HCT116 (cell line): ENCODE results near the gene RGS18. TPM values are rescaled to one million over a fixed set of nuclear protein-coding genes. Genes with fewer than 3 reads are reported as not detected.
A peak's percentile ranks its signal among the peaks of the same experiment; 100 is the strongest.

Source experiments
- ATAC-seq: fragments of 200-7000 bp; cut with Tn5 transposase; 2 replicates; pipeline ENCODE4 v1.9.1; 2020; ENCODE audit warnings: mild to moderate bottlenecking, moderate library complexity
- BruUV-seq: library from RNA; stranded (reverse); fragments of 400-500 nt; replicated peaks from 2 replicates; lab custom pipeline; 2021; lab: Mats Ljungman, UMichigan
- CTCF ChIA-PET: fragments of 300-600 bp; sonication (Branson Sonifier 250); formaldehyde crosslinking; loops from one replicate; lab custom pipeline; 2021; ENCODE audit warnings: antibody characterized with exemption; lab: Charles Lee
- POLR2A ChIA-PET: fragments of 300-600, 350-600 bp; sonication (Branson Sonifier 250); formaldehyde crosslinking; loops from one replicate; lab custom pipeline; 2021; ENCODE audit warnings: antibody characterized with exemption; lab: Charles Lee
- RAD21 ChIA-PET, 2 experiments: fragments of 300-600 bp; sonication (Branson Sonifier 250); formaldehyde crosslinking; loops; one replicate each; lab custom pipeline; 2023; ENCODE audit warnings: low total read pairs in 2 of 2; ENCODE audit not compliant: uncharacterized antibody in 2 of 2, unreplicated experiment in 2 of 2, low non-redundant PET in 1 of 2; lab: Charles Lee
- DNase-seq: peaks from one replicate; pipeline ENCODE4 v3.0.0-alpha.2; 2010; ENCODE audit warnings: low read depth, low spot score
- H2AFZ ChIP-seq: fragments of 200-600 bp; shearing (Covaris generic), sonication (generic); 2 replicates; pipeline ENCODE4 v1.6.1; 2017; ENCODE audit warnings: low read depth, mixed run types, mixed read lengths, antibody characterized with exemption, low read length; ENCODE audit not compliant: poor library complexity, severe bottlenecking
- H3K27ac ChIP-seq: 2 replicates; pipeline ENCODE4 v1.5.1; 2012; ENCODE audit warnings: low read depth, low read length
- H3K27me3 ChIP-seq: fragments of 200-600 bp; sonication (generic); 2 replicates; pipeline ENCODE4 v1.6.1; 2016; ENCODE audit warnings: mixed run types, low read length, mixed read lengths; ENCODE audit not compliant: insufficient read depth
- H3K36me3 ChIP-seq, 2 experiments: fragments of 200-500 bp in 1 of 2; fragments of 200-600 bp in 1 of 2; sonication (Bioruptor generic) in 1 of 2; sonication (generic) in 1 of 2; 2 replicates each; pipeline versions ENCODE4 v1.5.1 to v1.6.1; 2014 to 2016; ENCODE audit warnings: low read length in 2 of 2, inconsistent platforms in 1 of 2, mixed read lengths in 1 of 2, mixed run types in 1 of 2; ENCODE audit not compliant: insufficient read depth in 2 of 2, control insufficient read depth in 1 of 2
- H3K4me1 ChIP-seq, 2 experiments: fragments of 200-600 bp in 1 of 2; sonication (generic) in 1 of 2; 2 replicates each; pipeline versions ENCODE4 v1.5.1 to v1.6.1; 2012 to 2017; ENCODE audit warnings: low read length in 2 of 2, inconsistent platforms in 1 of 2, mild to moderate bottlenecking in 1 of 2, mixed read lengths in 1 of 2, mixed run types in 1 of 2, moderate library complexity in 1 of 2; ENCODE audit not compliant: insufficient read depth in 2 of 2, control insufficient read depth in 1 of 2
- H3K4me2 ChIP-seq: fragments of 200-600 bp; sonication (generic); 2 replicates; pipeline ENCODE4 v1.6.1; 2017; ENCODE audit warnings: mixed run types, low read length, mixed read lengths
- H3K4me3 ChIP-seq, 2 experiments: fragments of 200-600 bp in 1 of 2; sonication (generic) in 1 of 2; replicated peaks in 1 of 2; 2 replicates each; pipeline ENCODE4 v1.5.1; 2011 to 2016; ENCODE audit warnings: low read length in 2 of 2, control low read depth in 1 of 2, low read depth in 1 of 2, mild to moderate bottlenecking in 1 of 2, mixed read lengths in 1 of 2, mixed run types in 1 of 2
- H3K79me2 ChIP-seq: fragments of 200-600 bp; sonication (generic); 2 replicates; pipeline ENCODE4 v1.6.1; 2017; ENCODE audit warnings: mild to moderate bottlenecking, mixed run types, low read length, moderate library complexity, mixed read lengths; ENCODE audit not compliant: insufficient read depth
- H3K9ac ChIP-seq: fragments of 200-600 bp; sonication (generic); 2 replicates; pipeline ENCODE4 v1.6.1; 2016; ENCODE audit warnings: low read length, mixed read lengths
- H3K9me2 ChIP-seq: fragments of 200-600 bp; sonication (generic), shearing (Covaris generic); 2 replicates; pipeline ENCODE4 v1.6.1; 2017; ENCODE audit warnings: mixed run types, mild to moderate bottlenecking, moderate library complexity; ENCODE audit not compliant: insufficient read depth
- H3K9me3 ChIP-seq, 2 experiments: fragments of 200-500 bp in 1 of 2; fragments of 200-600 bp in 1 of 2; sonication (Bioruptor generic) in 1 of 2; sonication (generic) in 1 of 2; 2 replicates each; pipeline ENCODE4 v1.6.1; 2014 to 2017; ENCODE audit warnings: low read length in 2 of 2, mixed read lengths in 2 of 2, inconsistent platforms in 1 of 2, low read depth in 1 of 2, mild to moderate bottlenecking in 1 of 2, mixed run types in 1 of 2, moderate library complexity in 1 of 2; ENCODE audit not compliant: control insufficient read depth in 1 of 2, insufficient read depth in 1 of 2
- H4K20me1 ChIP-seq: fragments of 200-600 bp; sonication (generic), shearing (Covaris generic); 2 replicates; pipeline ENCODE4 v1.6.1; 2017; ENCODE audit warnings: mixed run types, mild to moderate bottlenecking, moderate library complexity; ENCODE audit not compliant: insufficient read depth
- CBX3 ChIP-seq: IDR thresholded peaks from 2 replicates; pipeline ENCODE4 v1.6.1; 2012; ENCODE audit warnings: low read depth
- CEBPB ChIP-seq: IDR thresholded peaks from 2 replicates; pipeline ENCODE4 v1.6.1; 2012; ENCODE audit warnings: low read depth
- EGR1 ChIP-seq: IDR thresholded peaks from 2 replicates; pipeline ENCODE4 v1.6.1; 2012; ENCODE audit warnings: low read depth
- ELF1 ChIP-seq: IDR thresholded peaks from 2 replicates; pipeline ENCODE4 v1.6.1; 2012; ENCODE audit warnings: low read depth, borderline replicate concordance
- EZH2 ChIP-seq: fragments of 200-600 bp; sonication (generic); IDR thresholded peaks from 2 replicates; pipeline ENCODE4 v1.6.1; 2017; ENCODE audit warnings: antibody characterized with exemption, mixed run types
- FOSL1 ChIP-seq: IDR thresholded peaks from 2 replicates; pipeline ENCODE4 v1.6.1; 2012; ENCODE audit warnings: low read depth
- JUND ChIP-seq: IDR thresholded peaks from 2 replicates; pipeline ENCODE4 v1.6.1; 2012
- POLR2A ChIP-seq: IDR thresholded peaks from 2 replicates; pipeline ENCODE4 v1.7.0; 2011; ENCODE audit warnings: borderline replicate concordance; ENCODE audit not compliant: insufficient read depth, insufficient read length; ENCODE audit errors: extremely low read depth
- POLR2AphosphoS5 ChIP-seq: IDR thresholded peaks from 2 replicates; pipeline ENCODE4 v1.6.1; 2011; ENCODE audit warnings: mild to moderate bottlenecking, low read depth, low read length, moderate library complexity
- RAD21 ChIP-seq: IDR thresholded peaks from 2 replicates; pipeline ENCODE4 v1.6.1; 2012; ENCODE audit warnings: low read depth, mild to moderate bottlenecking
- REST ChIP-seq: IDR thresholded peaks from 2 replicates; pipeline ENCODE4 v1.6.1; 2012; ENCODE audit warnings: low read depth
- SP1 ChIP-seq: IDR thresholded peaks from 2 replicates; pipeline ENCODE4 v1.6.1; 2012; ENCODE audit warnings: low read depth
- SRF ChIP-seq: IDR thresholded peaks from 2 replicates; pipeline ENCODE4 v1.6.1; 2012; ENCODE audit warnings: low read depth
- TCF7L2 ChIP-seq: IDR thresholded peaks from 2 replicates; pipeline ENCODE4 v1.7.0; 2011; ENCODE audit warnings: borderline replicate concordance, inconsistent platforms; ENCODE audit not compliant: insufficient read depth, insufficient read length; ENCODE audit errors: extremely low read depth
- YY1 ChIP-seq: IDR thresholded peaks from 2 replicates; pipeline ENCODE4 v1.6.1; 2011; ENCODE audit warnings: low read length, low read depth, moderate library complexity, mild to moderate bottlenecking; ENCODE audit not compliant: insufficient replicate concordance; ENCODE audit errors: extremely low read depth
- ZBTB33 ChIP-seq: IDR thresholded peaks from 2 replicates; pipeline ENCODE4 v1.6.1; 2011; ENCODE audit warnings: mild to moderate bottlenecking, low read length, moderate library complexity; ENCODE audit not compliant: insufficient replicate concordance; ENCODE audit errors: extremely low read depth
- ZFX ChIP-seq: fragments of 450-650 bp; IDR thresholded peaks from 2 replicates; pipeline ENCODE4 v1.6.1; 2017
- ZNF274 ChIP-seq: fragments of 200-500 bp; sonication (Bioruptor generic); IDR thresholded peaks from 2 replicates; pipeline ENCODE4 v1.6.1; 2014; ENCODE audit warnings: mild to moderate bottlenecking, low read depth, low read length, inconsistent platforms
- intact Hi-C: fragments of 100-400 bp; cut with micrococcal nuclease; formaldehyde crosslinking; loops from 2 replicates; pipeline ENCODE4 v1.10.0; 2022
- total RNA-seq: library from RNA; stranded (reverse); gene quantifications from one replicate; pipeline ENCODE4 v1.2.1, GENCODE V29; 2021; ENCODE audit not compliant: unreplicated experiment

The RGS18 gene
- total RNA-seq, 1 experiment from 2014 or later, result not detected

GRCh38 chr1:192133350-192133926 is 24.8 kb upstream of the RGS18 start:
- RAD21 ChIA-PET, result no interaction called here
- TF ChIP-seq FOSL1, result peak; percentile 44; the same call in 1 of the 2 replicates
- no peak for TF ChIP-seq ZBTB33
- POLR2A ChIA-PET, result no interaction called here
- Histone ChIP-seq H4K20me1 (no peaks in the 10 kb centered on the region), H3K9ac (no peak overlapping the region), H3K27ac (no peak overlapping the region), H3K9me3 (no peaks in the 10 kb centered on the region), H3K27me3 (no peaks in the 10 kb centered on the region), H3K4me2 (no peak overlapping the region), H3K36me3 (no peaks in the 10 kb centered on the region), H2AFZ (no peak overlapping the region), H3K79me2 (no peaks in the 10 kb centered on the region), H3K4me1 (no peaks in the 10 kb centered on the region), H3K9me2 (no peaks in the 10 kb centered on the region), H3K4me3 (no peak overlapping the region)
- BruUV-seq, result no TSS peak
- CTCF ChIA-PET, result no interaction called here
- DNase-seq, result no peak
- intact Hi-C loops, result no loop called here
- no peak for ATAC-seq

DNA sequence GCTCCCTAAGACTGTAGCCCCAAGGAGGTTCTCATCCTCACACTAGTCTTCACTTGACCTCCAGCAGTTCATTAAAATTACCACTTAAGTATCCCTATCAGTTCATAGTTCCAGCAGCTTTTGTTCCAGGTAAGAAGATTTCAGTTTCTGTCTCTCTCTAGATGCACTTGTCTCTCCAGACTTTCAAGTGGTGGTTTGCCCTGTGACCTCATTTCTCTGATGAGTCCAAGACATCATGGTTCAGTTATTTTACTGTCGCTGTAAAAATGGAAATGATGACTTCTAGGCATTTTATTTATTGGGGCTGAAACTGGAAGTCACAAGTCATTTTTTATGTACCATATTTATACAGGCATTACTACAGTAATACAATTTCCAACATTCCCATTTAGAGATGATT is 17.9 kb upstream of the RGS18 start:
- Histone ChIP-seq H2AFZ (no peak overlapping the region), H3K27ac (no peak overlapping the region)
- ATAC-seq, result no peak
- no peak for TF ChIP-seq ZFX
- TF ChIP-seq TCF7L2, result no peak
- TF ChIP-seq CBX3, result no peak
- no peak for TF ChIP-seq JUND
- TF ChIP-seq FOSL1, result no peak
- TF ChIP-seq ELF1, result no peak
- no peak for TF ChIP-seq ZNF274
- TF ChIP-seq RAD21, result no peak
- TF ChIP-seq SP1, result no peak
- TF ChIP-seq EZH2, result no peak
- no peak for TF ChIP-seq SRF
- no peak for TF ChIP-seq CEBPB
- no peak for TF ChIP-seq REST
- TF ChIP-seq EGR1, result no peak
- no peak for TF ChIP-seq POLR2A
- TF ChIP-seq YY1, result no peak
- no peak for TF ChIP-seq POLR2AphosphoS5

More for the DNA sequence above, 17.9 kb upstream of the RGS18 start:
- Histone ChIP-seq H3K36me3 (no peaks in the 10 kb centered on the region), H3K9me3 (no peaks in the 10 kb centered on the region), H4K20me1 (no peaks in the 10 kb centered on the region), H3K79me2 (no peaks in the 10 kb centered on the region), H3K27me3 (no peaks in the 10 kb centered on the region), H3K4me3 (no peak overlapping the region), H3K4me1 (no peaks in the 10 kb centered on the region), H3K9me2 (no peaks in the 10 kb centered on the region), H3K9ac (no peak overlapping the region), H3K4me2 (no peak overlapping the region)
- intact Hi-C loops, result no loop called here
- DNase-seq, result no peak
- RAD21 ChIA-PET, result no interaction called here
- CTCF ChIA-PET, result no interaction called here
- POLR2A ChIA-PET, result no interaction called here
- no TSS peak for BruUV-seq
